ENCODE results near the gene ITGAV.

DNA sequence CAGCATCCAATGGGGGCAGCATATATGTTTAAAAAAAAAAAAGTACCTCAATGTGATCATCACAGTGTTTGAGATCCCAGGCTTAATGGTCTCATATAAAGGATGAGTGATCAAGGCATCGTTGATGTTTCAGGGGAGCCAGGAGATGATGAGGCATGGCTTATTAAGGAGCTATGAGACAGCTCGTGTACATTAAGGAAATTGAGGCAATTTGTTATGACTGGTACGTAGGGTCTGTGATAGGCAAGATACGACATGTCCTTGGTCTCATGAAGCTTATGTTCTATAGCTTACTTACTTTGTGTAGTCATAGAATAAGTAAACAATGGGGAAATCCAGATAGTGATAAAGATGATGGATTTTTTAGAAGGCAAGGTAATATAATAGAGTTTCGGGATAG, 54.9 kb downstream of the ITGAV start:
- TF ChIP-seq EP300 (IDR thresholded peaks at IDR 0.05) (no peak), POLR2A (IDR thresholded peaks at IDR 0.05) (no peak)
- TF ChIP-seq, protein P1, sequence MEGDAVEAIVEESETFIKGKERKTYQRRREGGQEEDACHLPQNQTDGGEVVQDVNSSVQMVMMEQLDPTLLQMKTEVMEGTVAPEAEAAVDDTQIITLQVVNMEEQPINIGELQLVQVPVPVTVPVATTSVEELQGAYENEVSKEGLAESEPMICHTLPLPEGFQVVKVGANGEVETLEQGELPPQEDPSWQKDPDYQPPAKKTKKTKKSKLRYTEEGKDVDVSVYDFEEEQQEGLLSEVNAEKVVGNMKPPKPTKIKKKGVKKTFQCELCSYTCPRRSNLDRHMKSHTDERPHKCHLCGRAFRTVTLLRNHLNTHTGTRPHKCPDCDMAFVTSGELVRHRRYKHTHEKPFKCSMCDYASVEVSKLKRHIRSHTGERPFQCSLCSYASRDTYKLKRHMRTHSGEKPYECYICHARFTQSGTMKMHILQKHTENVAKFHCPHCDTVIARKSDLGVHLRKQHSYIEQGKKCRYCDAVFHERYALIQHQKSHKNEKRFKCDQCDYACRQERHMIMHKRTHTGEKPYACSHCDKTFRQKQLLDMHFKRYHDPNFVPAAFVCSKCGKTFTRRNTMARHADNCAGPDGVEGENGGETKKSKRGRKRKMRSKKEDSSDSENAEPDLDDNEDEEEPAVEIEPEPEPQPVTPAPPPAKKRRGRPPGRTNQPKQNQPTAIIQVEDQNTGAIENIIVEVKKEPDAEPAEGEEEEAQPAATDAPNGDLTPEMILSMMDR (IDR thresholded peaks at IDR 0.05): no peak

Data from ovary (tissue), 3 donors.